Loucy (cell line): ENCODE results near the gene IRF3.

ENCODE experiments used
- H2AFZ ChIP-seq: fragments of 200-600 bp; sonication (generic); 2 replicates; pipeline ENCODE4 v1.6.0; 2016; ENCODE audit warnings: antibody characterized with exemption, mild to moderate bottlenecking, low read length, moderate library complexity
- H3F3A ChIP-seq: fragments of 200-600 bp; 2 replicates; pipeline ENCODE4 v1.6.0; 2016; ENCODE audit warnings: antibody characterized with exemption, low read depth, mild to moderate bottlenecking
- H3K27me3 ChIP-seq: fragments of 200-600 bp; sonication (generic); 2 replicates; pipeline ENCODE4 v1.6.1; 2014; ENCODE audit warnings: low read length, mild to moderate bottlenecking; ENCODE audit not compliant: insufficient read depth, poor library complexity, severe bottlenecking
- H3K36me3 ChIP-seq: fragments of 200-600 bp; sonication (generic); 2 replicates; pipeline ENCODE4 v1.6.1; 2016; ENCODE audit warnings: low read length; ENCODE audit not compliant: insufficient read depth
- H3K4me1 ChIP-seq: fragments of 200-600 bp; sonication (generic); 2 replicates; pipeline ENCODE4 v1.5.1; 2014; ENCODE audit warnings: low read length, mild to moderate bottlenecking; ENCODE audit not compliant: insufficient read depth, poor library complexity, severe bottlenecking
- H3K4me2 ChIP-seq: fragments of 200-600 bp; sonication (generic); 2 replicates; pipeline ENCODE4 v1.6.0; 2014; ENCODE audit warnings: antibody characterized with exemption, low read length, low read depth, mild to moderate bottlenecking; ENCODE audit not compliant: poor library complexity, severe bottlenecking
- H3K4me3 ChIP-seq: fragments of 200-600 bp; sonication (generic); 2 replicates; pipeline ENCODE4 v1.5.1; 2014; ENCODE audit warnings: low read length, mild to moderate bottlenecking, mixed read lengths; ENCODE audit not compliant: poor library complexity, severe bottlenecking
- H3K79me2 ChIP-seq: fragments of 200-600 bp; sonication (generic); 2 replicates; pipeline ENCODE4 v1.6.1; 2014; ENCODE audit warnings: low read length; ENCODE audit not compliant: insufficient read depth
- H3K9ac ChIP-seq: fragments of 200-600 bp; sonication (generic); 2 replicates; pipeline ENCODE4 v1.6.0; 2014; ENCODE audit warnings: mild to moderate bottlenecking, low read depth, low read length, moderate library complexity; ENCODE audit not compliant: poor library complexity, severe bottlenecking
- H3K9me2 ChIP-seq: fragments of 200-600 bp; sonication (generic); replicated peaks from 2 replicates; pipeline ENCODE4 v1.6.1; 2016; ENCODE audit warnings: low read depth, low read length, mixed read lengths
- H3K9me3 ChIP-seq: fragments of 200-600 bp; sonication (generic); 2 replicates; pipeline ENCODE4 v1.6.1; 2014; ENCODE audit warnings: mild to moderate bottlenecking, antibody characterized with exemption, low read length, low read depth; ENCODE audit not compliant: insufficient read depth
- H4K20me1 ChIP-seq: fragments of 200-600 bp; sonication (generic); 2 replicates; pipeline ENCODE4 v1.6.0; 2014; ENCODE audit warnings: antibody characterized with exemption, low read length, mild to moderate bottlenecking; ENCODE audit not compliant: insufficient read depth, poor library complexity, severe bottlenecking
- EZH2phosphoT487 ChIP-seq: fragments of 200-600 bp; IDR thresholded peaks from 2 replicates; pipeline ENCODE4 v1.6.1; 2018; ENCODE audit warnings: antibody characterized with exemption, mild to moderate bottlenecking, moderate library complexity, borderline replicate concordance
- TF ChIP-seq, protein P1 (sequence below): fragments of 200-600 bp; sonication (generic); conservative IDR thresholded peaks from 2 replicates; pipeline ENCODE4 v1.5.1; 2014; ENCODE audit warnings: mild to moderate bottlenecking, antibody characterized with exemption, low read length

IRF3 gene

DNA sequence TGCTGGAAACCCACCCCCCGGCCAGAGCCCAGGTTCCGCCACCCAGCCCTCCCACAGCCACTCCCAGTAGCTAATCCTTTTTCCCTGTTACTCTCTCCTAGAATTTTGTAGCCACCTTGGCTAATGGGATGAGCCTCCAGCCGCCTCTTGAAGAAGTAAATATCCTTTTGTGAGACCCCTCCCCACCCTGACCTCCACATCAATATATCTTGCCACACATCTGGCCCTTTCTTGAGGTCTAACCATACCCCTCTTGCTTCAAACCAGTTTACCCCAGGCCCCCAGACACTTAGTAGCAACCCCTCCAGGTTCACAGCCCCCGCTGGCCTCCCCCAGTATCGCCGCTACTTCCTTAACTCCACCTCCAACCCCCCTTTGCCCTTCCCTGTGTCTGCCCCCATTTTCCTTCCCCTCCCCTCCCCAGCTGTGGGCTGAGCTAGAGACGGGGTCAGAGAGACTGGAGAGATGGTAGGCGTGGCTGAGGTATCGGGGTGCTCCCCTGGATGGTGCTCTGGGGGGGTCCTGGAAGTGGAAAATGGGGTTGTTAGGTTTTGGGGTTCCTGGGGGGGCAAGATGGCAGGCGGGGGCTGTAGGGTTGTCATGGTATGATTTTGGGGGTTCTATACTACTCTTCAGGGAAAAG, 14.2 kb upstream of the IRF3 start:
- peaks cover 53% of the 10 kb centered on the region for H4K20me1 ChIP-seq

DNA sequence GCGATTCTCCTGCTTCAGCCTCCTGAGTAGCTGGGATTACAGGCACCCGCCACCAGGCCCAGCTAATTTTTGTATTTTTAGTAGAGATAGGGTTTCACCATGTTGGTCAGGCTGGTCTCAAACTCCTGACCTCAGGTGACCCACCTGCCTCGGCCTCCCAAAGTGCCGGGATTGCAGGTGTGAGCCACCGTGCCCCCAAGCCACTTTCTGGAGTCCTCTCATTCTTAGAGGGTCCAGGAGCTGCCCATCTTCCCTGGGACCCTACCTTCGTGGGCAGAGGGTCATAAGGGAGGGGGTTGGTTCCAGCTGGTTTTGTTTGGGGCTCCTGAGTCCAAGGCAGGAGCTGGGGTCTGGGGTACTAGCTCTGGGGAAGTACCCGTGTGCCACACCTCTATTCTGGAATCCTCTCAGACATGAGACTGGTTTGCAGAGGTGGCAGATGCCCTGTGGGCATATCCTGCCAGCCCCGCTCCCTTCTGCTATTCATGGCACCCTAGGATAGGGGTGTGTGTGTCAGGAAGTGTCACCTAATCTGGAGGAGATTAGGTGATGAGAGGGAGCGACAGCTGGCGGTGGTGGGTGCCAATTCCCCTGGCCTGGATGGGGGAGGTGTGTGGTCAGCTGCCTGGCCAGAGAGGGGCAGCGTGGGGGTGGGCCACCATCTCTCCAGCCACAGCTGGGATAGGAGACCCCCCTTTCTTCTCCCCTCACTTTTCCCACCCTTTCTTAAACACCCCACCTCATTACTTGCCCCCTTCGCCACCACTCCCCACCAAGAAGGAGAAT, 13.5 kb upstream of the IRF3 start:
- Histone ChIP-seq H3K9ac (no peak overlapping the region), H3K27me3 (peaks cover 4% of the 10 kb centered on the region), H3K4me2 (peak overlapping the region; percentile 82), H3F3A (peaks cover 3% of the 10 kb centered on the region; the same call in 1 of the 2 replicates), H3K36me3 (peaks cover 29% of the 10 kb centered on the region; the same call in 1 of the 2 replicates), H3K9me3 (no peaks in the 10 kb centered on the region), H3K79me2 (peaks cover 50% of the 10 kb centered on the region), H3K4me3 (peak overlapping the region; percentile 99), H3K4me1 (peaks cover 28% of the 10 kb centered on the region), H3K9me2 (no peaks in the 10 kb centered on the region), H2AFZ (no peak overlapping the region), H4K20me1 (peaks cover 52% of the 10 kb centered on the region)
- no peak for TF ChIP-seq EZH2phosphoT487
- TF ChIP-seq, protein P1, sequence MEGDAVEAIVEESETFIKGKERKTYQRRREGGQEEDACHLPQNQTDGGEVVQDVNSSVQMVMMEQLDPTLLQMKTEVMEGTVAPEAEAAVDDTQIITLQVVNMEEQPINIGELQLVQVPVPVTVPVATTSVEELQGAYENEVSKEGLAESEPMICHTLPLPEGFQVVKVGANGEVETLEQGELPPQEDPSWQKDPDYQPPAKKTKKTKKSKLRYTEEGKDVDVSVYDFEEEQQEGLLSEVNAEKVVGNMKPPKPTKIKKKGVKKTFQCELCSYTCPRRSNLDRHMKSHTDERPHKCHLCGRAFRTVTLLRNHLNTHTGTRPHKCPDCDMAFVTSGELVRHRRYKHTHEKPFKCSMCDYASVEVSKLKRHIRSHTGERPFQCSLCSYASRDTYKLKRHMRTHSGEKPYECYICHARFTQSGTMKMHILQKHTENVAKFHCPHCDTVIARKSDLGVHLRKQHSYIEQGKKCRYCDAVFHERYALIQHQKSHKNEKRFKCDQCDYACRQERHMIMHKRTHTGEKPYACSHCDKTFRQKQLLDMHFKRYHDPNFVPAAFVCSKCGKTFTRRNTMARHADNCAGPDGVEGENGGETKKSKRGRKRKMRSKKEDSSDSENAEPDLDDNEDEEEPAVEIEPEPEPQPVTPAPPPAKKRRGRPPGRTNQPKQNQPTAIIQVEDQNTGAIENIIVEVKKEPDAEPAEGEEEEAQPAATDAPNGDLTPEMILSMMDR, result no peak

More for the DNA sequence above, 14.2 kb upstream of the IRF3 start:
- Histone ChIP-seq H3K4me3 (peak overlapping the region; percentile 54), H3K9me3 (no peaks in the 10 kb centered on the region), H3K4me2 (peak overlapping the region; percentile 82), H3F3A (peaks cover 1% of the 10 kb centered on the region; the same call in 1 of the 2 replicates), H2AFZ (no peak overlapping the region), H3K4me1 (peaks cover 28% of the 10 kb centered on the region), H3K9me2 (no peaks in the 10 kb centered on the region), H3K36me3 (peaks cover 34% of the 10 kb centered on the region; the same call in 1 of the 2 replicates), H3K79me2 (peaks cover 50% of the 10 kb centered on the region), H3K27me3 (peaks cover 4% of the 10 kb centered on the region), H3K9ac (peak overlapping the region; percentile 43)
- no peak for TF ChIP-seq EZH2phosphoT487
- TF ChIP-seq, protein P1, result no peak

DNA sequence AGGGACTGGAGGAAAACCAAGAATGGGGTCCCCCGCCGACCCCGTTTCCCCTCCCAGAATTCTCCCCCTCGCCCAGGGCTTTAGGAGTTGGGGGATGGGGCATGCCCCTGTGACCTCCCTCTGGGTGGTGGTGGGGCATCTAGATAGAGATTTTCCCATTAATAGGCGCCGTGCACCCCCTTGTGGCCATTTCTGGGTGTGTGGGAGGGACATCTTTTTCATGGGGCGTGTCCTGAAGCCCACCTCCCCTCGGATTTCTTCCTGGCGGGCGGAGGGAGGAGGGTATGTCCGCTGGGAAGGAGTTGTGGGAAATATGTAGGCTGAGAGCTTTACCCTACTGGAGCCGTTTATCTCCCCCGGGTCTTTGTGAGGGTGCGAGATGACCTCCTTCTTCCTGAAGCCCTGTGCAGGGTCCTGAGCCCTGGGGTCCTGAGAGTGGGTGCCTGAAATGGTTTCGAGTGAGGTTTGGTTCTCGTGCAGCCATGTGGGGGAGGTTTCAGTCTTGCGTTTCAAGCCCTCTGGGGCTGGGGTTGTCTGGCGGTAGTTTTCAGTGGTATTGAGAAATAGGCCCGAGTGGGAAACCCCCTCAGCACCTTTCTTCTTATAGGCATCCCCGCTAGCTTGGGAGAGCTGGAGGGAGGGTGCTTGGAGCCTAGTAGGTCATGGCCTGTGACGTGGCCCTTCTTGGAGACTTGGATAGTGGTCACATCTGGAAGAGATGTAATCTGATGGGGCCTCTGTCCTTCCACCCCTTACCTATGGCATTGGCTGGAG, 12.4 kb upstream of the IRF3 start:
- Histone ChIP-seq H3K36me3 (peaks cover 20% of the 10 kb centered on the region; the same call in 1 of the 2 replicates), H4K20me1 (peaks cover 46% of the 10 kb centered on the region), H3K79me2 (peaks cover 50% of the 10 kb centered on the region), H3K4me1 (peaks cover 28% of the 10 kb centered on the region), H3K4me2 (peak overlapping the region; percentile 82), H3K27me3 (peaks cover 4% of the 10 kb centered on the region), H3K4me3 (peak overlapping the region; percentile 99), H3K9ac (peak overlapping the region; percentile 94), H2AFZ (no peak overlapping the region), H3K9me3 (no peaks in the 10 kb centered on the region), H3F3A (peaks cover 3% of the 10 kb centered on the region; the same call in 1 of the 2 replicates), H3K9me2 (no peaks in the 10 kb centered on the region)
- TF ChIP-seq EZH2phosphoT487, result no peak
- TF ChIP-seq, protein P1, result peak; percentile 79
